ENCODE data around the gene ACTR10. TPM values are rescaled to one million over a fixed set of nuclear protein-coding genes. Genes with fewer than 3 reads are reported as not detected.
A peak's percentile ranks its signal among the peaks of the same experiment; 100 is the strongest.

The ACTR10 gene
- total RNA-seq, 4 donors from 2014 or later, result 57.4 to 203 (median 78.8) TPM

DNA sequence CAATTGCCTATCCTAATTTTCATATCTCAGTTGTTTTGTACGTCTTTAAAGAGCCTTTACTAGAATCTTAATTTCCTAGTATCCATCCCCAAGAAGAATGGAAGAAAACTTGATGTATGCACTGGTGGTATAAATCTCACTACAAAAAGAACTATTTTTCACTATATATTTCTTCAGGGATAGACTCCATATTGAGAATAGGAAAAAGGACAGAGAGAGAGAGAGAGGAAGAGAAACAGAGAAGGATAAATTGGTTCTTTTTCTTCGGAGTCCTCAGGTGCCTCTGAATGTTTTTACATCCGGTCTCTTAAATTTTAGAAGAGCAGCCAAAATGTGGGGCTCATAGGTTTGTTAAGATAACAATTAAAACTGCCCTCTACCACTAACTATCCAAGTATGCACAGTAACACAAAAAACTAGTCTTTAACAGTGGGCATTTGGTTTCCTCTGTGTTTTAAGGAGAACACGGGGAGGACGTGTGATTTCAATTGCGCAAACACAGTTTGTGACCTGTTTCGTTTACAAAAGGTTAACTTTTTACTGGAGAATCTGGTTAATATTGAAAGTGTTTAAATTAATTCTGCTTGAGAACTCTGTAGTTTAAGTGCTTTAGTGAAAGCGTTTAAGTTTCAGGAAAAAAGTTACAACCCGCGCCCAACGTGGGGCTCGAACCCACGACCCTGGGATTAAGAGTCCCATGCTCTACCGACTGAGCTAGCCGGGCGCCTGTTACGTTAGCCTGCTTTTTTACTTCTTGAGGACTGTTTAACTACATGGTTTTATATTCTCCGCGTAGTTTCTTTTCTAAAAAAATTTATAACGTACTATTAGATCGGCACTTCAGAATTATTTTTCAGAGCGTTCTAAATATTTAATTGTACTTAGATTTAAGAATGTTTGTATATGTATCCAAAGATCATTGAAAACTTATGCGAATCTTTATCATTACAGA is 39.6 kb downstream of the ACTR10 start:
- no peaks in the 10 kb centered on the region for H3K9me3 ChIP-seq
- TF ChIP-seq POLR2A (IDR thresholded peaks at IDR 0.05), result no peak
- no peak for TF ChIP-seq CTCF (IDR thresholded peaks at IDR 0.05)
- peaks cover 0 to 3% of the 10 kb centered on the region in 2 donors for H3K4me1 ChIP-seq
- no peaks in the 10 kb centered on the region for H3K36me3 ChIP-seq
- H3K4me3 ChIP-seq, result peak overlapping the region; percentile 45 to 64
- intact Hi-C loops (cut with DNase I; ENCODE audit: low total_unique reads), result loop anchor here (10.0 kb wide), 1 partner anchor 55 kb away; the partner anchor contains the start of gene ARID4A
- H3K27me3 ChIP-seq, result no peaks in the 10 kb centered on the region
- peak overlapping the region; percentile 88 to 92 for H3K27ac ChIP-seq
- peak; percentile 74 to 79 for DNase-seq

GRCh38 chr14:58243790-58244555 is 44.0 kb downstream of the ACTR10 start:
- Histone ChIP-seq H3K36me3 (no peaks in the 10 kb centered on the region), H3K4me3 (peak overlapping the region; percentile 70 to 96), H3K9me3 (no peaks in the 10 kb centered on the region), H3K4me1 (peaks cover 0 to 10% of the 10 kb centered on the region in 2 donors), H3K27ac (peak overlapping the region; percentile 94 to 98), H3K27me3 (no peaks in the 10 kb centered on the region)
- intact Hi-C loops (cut with DNase I; ENCODE audit: low total_unique reads), result loop anchor here (10.0 kb wide), 1 partner anchor 51 kb away; the partner anchor contains the start of gene ARID4A
- no peak for TF ChIP-seq CTCF (IDR thresholded peaks at IDR 0.05)
- no peak for TF ChIP-seq POLR2A (IDR thresholded peaks at IDR 0.05)
- DNase-seq, result no peak

DNA sequence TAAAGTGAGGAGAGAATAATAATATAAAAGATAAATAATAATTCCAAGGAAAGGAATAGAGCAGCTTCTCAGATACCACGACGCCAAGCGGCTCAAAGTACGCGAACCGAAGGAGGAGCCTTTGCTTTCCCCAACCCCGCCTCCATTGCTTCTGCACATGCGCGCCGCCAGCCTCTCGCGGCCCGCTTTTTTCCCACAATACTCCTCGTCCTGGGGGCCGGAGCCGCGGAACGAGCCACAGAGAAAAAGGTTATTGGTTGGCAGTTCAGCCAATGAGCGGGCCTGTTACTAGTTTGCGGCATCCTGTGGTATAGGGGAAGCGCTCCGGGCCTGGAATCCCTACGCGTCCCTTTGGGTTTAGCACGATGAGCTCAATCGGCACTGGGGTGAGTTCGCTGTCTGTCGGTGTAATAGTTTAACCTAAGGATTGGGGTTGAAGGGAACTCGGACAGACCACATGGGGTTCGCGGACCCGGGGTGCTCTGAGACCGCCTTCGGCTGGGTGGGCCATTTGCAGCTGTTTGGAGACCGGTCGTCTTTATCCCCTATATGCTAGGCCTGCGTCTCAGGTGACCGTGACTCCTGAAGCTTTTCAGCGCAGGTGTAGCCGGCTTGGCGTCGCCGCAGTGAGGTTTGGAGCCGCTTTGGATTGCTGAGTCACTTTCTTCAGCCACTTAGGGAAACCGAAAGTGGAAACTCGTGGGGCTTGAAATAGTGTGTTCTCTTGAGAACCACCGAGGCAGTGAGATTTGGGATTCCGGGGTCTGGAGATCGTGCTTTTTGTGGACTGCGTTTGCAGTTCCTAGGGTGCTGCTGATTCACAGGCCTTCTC is 44.8 kb downstream of the ACTR10 start, which contains the start of gene PSMA3:
PSMA3 (plus strand) TSS at position 288 of the 832 bp plus-strand sequence; CDS start at position 366, 78 bp downstream.
- peak; percentile 98 for DNase-seq
- Histone ChIP-seq H3K27me3 (no peaks in the 10 kb centered on the region), H3K4me1 (peaks cover 0 to 10% of the 10 kb centered on the region in 2 donors), H3K36me3 (no peaks in the 10 kb centered on the region), H3K4me3 (peak within 1 kb of the TSS; percentile 70 to 96), H3K9me3 (no peaks in the 10 kb centered on the region), H3K27ac (peak within 1 kb of the TSS; percentile 94 to 98)
- TF ChIP-seq POLR2A (IDR thresholded peaks at IDR 0.05) (peak; percentile 83 to 85), CTCF (IDR thresholded peaks at IDR 0.05) (no peak)
- intact Hi-C loops (cut with DNase I; ENCODE audit: low total_unique reads), result loop anchor here (10.0 kb wide), 1 partner anchor 50 kb away; the partner anchor contains the start of gene ARID4A

DNA sequence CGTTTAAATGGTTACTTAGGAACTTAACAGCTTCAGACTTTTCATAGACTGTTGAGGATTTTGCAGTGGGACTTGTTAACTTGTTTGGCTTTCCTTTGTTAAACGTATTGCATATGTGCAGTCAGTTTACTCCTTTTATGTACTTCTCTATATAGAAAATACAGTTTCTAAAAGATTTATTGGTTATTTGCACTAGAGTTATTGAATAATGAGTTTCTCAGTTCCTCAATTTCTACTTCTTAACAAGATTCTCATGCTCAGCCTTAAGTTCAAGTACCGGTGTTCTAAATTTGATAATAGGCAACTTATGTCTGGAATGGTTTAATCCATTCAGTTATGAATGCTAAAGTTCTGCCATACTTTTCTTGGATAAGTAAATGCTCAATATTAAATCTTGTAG is 45.6 kb downstream of the ACTR10 start:
- H3K27ac ChIP-seq, result peak overlapping the region; percentile 94 to 98
- no peak for TF ChIP-seq POLR2A (IDR thresholded peaks at IDR 0.05)
- no peak for TF ChIP-seq CTCF (IDR thresholded peaks at IDR 0.05)

More for the DNA sequence above, 45.6 kb downstream of the ACTR10 start:
- Histone ChIP-seq H3K9me3 (no peaks in the 10 kb centered on the region), H3K36me3 (no peaks in the 10 kb centered on the region), H3K4me1 (peaks cover 0 to 10% of the 10 kb centered on the region in 2 donors), H3K27me3 (no peaks in the 10 kb centered on the region), H3K4me3 (peak overlapping the region; percentile 70 to 96)
- intact Hi-C loops (cut with DNase I; ENCODE audit: low total_unique reads), result loop anchor here (10.0 kb wide), 1 partner anchor 49 kb away; the partner anchor contains the start of gene ARID4A
- no peak for DNase-seq
